OCI-LY1 (cell line): ENCODE data around the gene MIP.

ENCODE experiments used
- EZH2 ChIP-seq: fragments of 200-600 bp; sonication (generic), shearing (Covaris generic); IDR thresholded peaks from 2 replicates; pipeline ENCODE4 v1.8.0; 2017; ENCODE audit warnings: borderline replicate concordance, mixed run types, mild to moderate bottlenecking, antibody characterized with exemption, low read length, moderate library complexity, mixed read lengths
- TF ChIP-seq, protein P1 (sequence below): fragments of 200-600 bp; sonication (generic), shearing (Covaris generic); IDR thresholded peaks from 2 replicates; pipeline ENCODE4 v1.5.1; 2017; ENCODE audit warnings: mild to moderate bottlenecking, antibody characterized with exemption, low read length, moderate library complexity, mixed read lengths

DNA sequence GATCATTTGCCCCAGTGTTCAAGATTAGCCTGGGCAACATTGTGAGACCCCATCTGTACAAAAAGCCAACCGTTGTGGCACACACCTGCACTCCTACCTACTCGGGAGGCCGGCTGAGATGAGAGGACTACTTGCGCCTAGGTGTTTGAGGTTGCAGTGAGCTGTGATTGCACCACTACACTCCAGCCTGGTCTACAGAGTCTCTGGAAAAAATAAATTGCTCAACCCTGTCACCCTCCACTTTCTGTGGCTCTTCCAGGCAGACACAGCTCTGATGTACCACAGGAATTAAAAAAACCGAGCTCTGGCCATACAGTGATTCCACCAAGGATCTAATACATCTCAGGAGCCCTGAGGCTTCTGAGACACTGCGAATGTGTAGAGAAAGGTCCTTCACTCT, 19.6 kb downstream of the MIP start:
- TF ChIP-seq, protein P1, sequence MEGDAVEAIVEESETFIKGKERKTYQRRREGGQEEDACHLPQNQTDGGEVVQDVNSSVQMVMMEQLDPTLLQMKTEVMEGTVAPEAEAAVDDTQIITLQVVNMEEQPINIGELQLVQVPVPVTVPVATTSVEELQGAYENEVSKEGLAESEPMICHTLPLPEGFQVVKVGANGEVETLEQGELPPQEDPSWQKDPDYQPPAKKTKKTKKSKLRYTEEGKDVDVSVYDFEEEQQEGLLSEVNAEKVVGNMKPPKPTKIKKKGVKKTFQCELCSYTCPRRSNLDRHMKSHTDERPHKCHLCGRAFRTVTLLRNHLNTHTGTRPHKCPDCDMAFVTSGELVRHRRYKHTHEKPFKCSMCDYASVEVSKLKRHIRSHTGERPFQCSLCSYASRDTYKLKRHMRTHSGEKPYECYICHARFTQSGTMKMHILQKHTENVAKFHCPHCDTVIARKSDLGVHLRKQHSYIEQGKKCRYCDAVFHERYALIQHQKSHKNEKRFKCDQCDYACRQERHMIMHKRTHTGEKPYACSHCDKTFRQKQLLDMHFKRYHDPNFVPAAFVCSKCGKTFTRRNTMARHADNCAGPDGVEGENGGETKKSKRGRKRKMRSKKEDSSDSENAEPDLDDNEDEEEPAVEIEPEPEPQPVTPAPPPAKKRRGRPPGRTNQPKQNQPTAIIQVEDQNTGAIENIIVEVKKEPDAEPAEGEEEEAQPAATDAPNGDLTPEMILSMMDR = no peak
- no peak for TF ChIP-seq EZH2
